KMS-11 (cell line): ENCODE measurements around the gene PRKCE.

Source experiments
- H2AFZ ChIP-seq: fragments of 200-600 bp; sonication (generic); 2 replicates; pipeline ENCODE4 v1.6.1; 2016; ENCODE audit warnings: antibody characterized with exemption, mixed run types, low read depth
- H3K27ac ChIP-seq: fragments of 200-600 bp; sonication (generic); 2 replicates; pipeline ENCODE4 v1.6.1; 2016; ENCODE audit warnings: mild to moderate bottlenecking, mixed run types
- H3K27me3 ChIP-seq: fragments of 200-600 bp; sonication (generic); 2 replicates; pipeline ENCODE4 v1.6.1; 2017; ENCODE audit warnings: mild to moderate bottlenecking, low read depth, mixed run types, moderate library complexity; ENCODE audit not compliant: insufficient read depth
- H3K36me3 ChIP-seq: fragments of 200-600 bp; sonication (generic); 2 replicates; pipeline ENCODE4 v1.6.1; 2017; ENCODE audit warnings: mild to moderate bottlenecking, mixed run types; ENCODE audit not compliant: insufficient read depth
- H3K4me1 ChIP-seq: fragments of 200-600 bp; sonication (generic); 2 replicates; pipeline ENCODE4 v1.6.1; 2016; ENCODE audit warnings: mild to moderate bottlenecking, low read depth, mixed run types; ENCODE audit not compliant: poor library complexity, severe bottlenecking
- H3K4me2 ChIP-seq: fragments of 200-600 bp; sonication (generic); 2 replicates; pipeline ENCODE4 v1.7.0; 2016; ENCODE audit warnings: mild to moderate bottlenecking, mixed run types
- H3K4me3 ChIP-seq: fragments of 200-600 bp; sonication (generic); IDR thresholded peaks from 2 replicates; pipeline ENCODE4 v1.6.1; 2017; ENCODE audit warnings: low read depth, low read length, mixed read lengths; ENCODE audit not compliant: insufficient read depth
- H3K79me2 ChIP-seq: fragments of 200-600 bp; sonication (generic); 2 replicates; pipeline ENCODE4 v1.6.1; 2016; ENCODE audit warnings: low read depth, mixed run types; ENCODE audit not compliant: insufficient read depth
- H3K9ac ChIP-seq: fragments of 200-600 bp; sonication (generic); 2 replicates; pipeline ENCODE4 v1.6.1; 2016; ENCODE audit warnings: mild to moderate bottlenecking, mixed run types
- H4K20me1 ChIP-seq: fragments of 200-600 bp; sonication (generic); 2 replicates; pipeline ENCODE4 v1.6.1; 2016; ENCODE audit warnings: mild to moderate bottlenecking, mixed run types; ENCODE audit not compliant: insufficient read depth
- TF ChIP-seq, protein P1 (sequence below): fragments of 200-600 bp; sonication (generic); conservative IDR thresholded peaks from 2 replicates; pipeline ENCODE4 v1.6.1; 2017; ENCODE audit warnings: low read depth, mild to moderate bottlenecking, antibody characterized with exemption, low read length, moderate library complexity, mixed read lengths

PRKCE gene

DNA sequence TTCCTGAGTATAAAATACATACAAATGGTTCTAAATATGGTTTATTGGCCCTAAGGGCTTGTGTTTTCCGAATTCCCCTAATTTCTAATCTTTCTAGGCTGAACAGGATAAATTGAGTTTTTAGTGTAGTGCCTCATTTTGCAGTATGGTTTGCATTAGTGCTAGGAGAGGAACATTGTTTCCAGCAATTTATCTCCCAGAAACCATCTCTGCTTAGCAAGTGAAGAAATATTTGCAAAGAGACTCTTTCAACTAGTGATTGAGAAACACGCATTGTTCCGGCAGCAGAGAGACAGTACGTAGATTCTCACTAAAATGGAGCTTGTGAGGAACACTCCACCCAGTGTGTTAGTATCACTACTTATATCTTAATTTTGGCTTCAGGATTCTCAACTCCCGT is 468.0 kb downstream of the PRKCE start:
- Histone ChIP-seq H3K9ac (no peak overlapping the region), H2AFZ (no peak overlapping the region), H3K4me2 (no peak overlapping the region), H3K4me1 (no peaks in the 10 kb centered on the region), H3K4me3 (no peak overlapping the region), H3K27me3 (no peaks in the 10 kb centered on the region), H3K27ac (no peak overlapping the region), H3K79me2 (no peaks in the 10 kb centered on the region), H3K36me3 (no peaks in the 10 kb centered on the region), H4K20me1 (no peaks in the 10 kb centered on the region)
- TF ChIP-seq, protein P1, sequence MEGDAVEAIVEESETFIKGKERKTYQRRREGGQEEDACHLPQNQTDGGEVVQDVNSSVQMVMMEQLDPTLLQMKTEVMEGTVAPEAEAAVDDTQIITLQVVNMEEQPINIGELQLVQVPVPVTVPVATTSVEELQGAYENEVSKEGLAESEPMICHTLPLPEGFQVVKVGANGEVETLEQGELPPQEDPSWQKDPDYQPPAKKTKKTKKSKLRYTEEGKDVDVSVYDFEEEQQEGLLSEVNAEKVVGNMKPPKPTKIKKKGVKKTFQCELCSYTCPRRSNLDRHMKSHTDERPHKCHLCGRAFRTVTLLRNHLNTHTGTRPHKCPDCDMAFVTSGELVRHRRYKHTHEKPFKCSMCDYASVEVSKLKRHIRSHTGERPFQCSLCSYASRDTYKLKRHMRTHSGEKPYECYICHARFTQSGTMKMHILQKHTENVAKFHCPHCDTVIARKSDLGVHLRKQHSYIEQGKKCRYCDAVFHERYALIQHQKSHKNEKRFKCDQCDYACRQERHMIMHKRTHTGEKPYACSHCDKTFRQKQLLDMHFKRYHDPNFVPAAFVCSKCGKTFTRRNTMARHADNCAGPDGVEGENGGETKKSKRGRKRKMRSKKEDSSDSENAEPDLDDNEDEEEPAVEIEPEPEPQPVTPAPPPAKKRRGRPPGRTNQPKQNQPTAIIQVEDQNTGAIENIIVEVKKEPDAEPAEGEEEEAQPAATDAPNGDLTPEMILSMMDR: no peak

DNA sequence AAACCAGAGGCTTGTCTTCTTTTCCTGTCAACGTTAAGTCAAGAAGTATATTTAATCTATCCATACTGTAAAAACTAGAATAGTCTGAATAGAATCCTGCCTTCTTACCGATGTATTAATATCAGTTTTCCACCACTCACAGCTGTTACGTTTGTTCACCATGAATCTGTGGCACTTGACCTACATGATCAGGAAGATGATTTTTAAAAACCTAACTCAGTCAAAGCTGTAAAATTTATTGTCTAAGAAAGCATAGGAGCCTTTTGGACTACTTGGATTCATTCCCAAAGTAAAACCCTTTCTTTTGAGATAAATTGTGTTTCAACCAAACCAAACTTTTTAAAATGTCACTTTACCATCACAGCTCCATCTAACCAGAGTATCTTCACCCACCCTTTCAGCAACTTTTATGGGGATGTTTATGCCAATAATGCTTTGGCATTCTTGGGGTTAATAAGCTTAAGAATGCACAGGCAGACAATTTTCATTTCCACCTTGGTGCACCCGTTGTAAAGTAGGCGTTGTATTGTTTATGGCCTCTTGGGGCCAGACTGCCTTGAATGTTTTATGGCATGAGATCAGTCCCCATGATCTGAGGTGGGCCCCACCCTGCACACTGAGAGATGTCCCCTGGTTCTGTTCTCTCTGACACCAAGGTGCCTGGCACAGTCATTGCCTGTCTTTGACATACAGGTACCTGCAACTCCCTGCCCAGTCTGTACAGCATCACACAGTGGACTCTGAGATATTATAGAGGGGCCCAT is 469.5 kb downstream of the PRKCE start:
- no peaks in the 10 kb centered on the region for H3K79me2 ChIP-seq
- H4K20me1 ChIP-seq: no peaks in the 10 kb centered on the region
- H3K36me3 ChIP-seq: no peaks in the 10 kb centered on the region
- no peak overlapping the region for H3K4me2 ChIP-seq
- H3K27me3 ChIP-seq: no peaks in the 10 kb centered on the region
- no peak overlapping the region for H3K4me3 ChIP-seq
- H3K4me1 ChIP-seq: no peaks in the 10 kb centered on the region
- no peak overlapping the region for H3K9ac ChIP-seq
- TF ChIP-seq, protein P1: no peak
- no peak overlapping the region for H2AFZ ChIP-seq
- H3K27ac ChIP-seq: no peak overlapping the region

DNA sequence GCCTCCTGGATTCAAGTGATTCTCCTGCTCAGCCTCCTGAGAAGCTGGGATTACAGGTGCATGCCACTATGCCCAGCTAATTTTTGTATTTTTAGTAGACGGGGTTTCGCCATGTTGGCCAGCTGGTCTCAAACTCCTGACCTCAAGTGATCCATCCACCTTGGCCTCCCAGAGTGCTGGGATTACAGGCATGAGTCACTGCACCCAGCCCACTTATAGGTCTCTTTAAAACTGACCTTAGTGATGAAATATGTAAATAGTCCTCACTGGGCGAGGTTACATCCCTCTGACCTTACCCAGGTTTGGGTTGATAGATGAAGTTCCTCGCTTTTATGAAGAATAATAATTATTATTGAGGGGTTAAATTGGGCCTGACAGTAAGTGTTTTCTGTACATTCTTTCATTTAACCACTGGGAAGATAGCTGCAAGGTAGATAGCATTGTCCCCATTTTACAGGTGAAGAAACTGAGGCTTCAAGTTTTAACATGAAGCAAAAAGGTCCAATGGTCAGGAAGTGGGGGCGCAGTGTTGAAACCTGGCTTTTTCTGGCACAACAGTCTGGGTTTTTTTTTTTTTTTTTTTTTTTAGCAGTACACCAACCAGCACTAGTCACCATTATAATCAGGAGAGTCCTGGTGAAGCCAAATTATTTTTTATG is 471.0 kb downstream of the PRKCE start:
- Histone ChIP-seq H3K4me1 (no peaks in the 10 kb centered on the region), H3K79me2 (no peaks in the 10 kb centered on the region), H3K36me3 (no peaks in the 10 kb centered on the region), H3K9ac (no peak overlapping the region), H2AFZ (no peak overlapping the region), H3K27me3 (no peaks in the 10 kb centered on the region), H4K20me1 (no peaks in the 10 kb centered on the region), H3K27ac (no peak overlapping the region), H3K4me3 (no peak overlapping the region), H3K4me2 (no peak overlapping the region)
- TF ChIP-seq, protein P1: no peak

DNA sequence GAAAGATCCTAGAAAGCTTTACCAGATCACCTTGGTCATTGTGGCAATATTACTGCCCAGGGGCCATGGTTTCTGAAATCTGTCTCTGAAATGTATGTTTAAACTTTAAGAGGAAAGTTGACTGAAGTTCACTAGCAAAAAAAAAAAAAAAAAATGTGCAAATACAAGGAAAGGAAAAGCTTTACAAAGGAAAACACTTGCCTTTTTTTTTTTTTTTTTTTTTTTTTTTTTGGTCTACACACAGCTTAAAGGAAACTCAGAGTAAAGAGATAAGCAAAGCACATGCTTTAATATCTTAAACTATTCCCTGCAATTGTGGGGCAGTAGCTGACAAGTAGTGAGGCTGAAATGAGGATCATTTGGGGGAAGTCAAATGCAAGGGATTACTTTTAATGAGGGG is 471.5 kb downstream of the PRKCE start:
- no peak overlapping the region for H3K4me2 ChIP-seq

More for the DNA sequence above, 471.5 kb downstream of the PRKCE start:
- Histone ChIP-seq H2AFZ (no peak overlapping the region), H3K27ac (no peak overlapping the region), H3K36me3 (no peaks in the 10 kb centered on the region), H3K4me1 (no peaks in the 10 kb centered on the region), H3K79me2 (no peaks in the 10 kb centered on the region), H3K9ac (no peak overlapping the region), H3K27me3 (no peaks in the 10 kb centered on the region), H4K20me1 (no peaks in the 10 kb centered on the region), H3K4me3 (no peak overlapping the region)
- TF ChIP-seq, protein P1: no peak
